ENCODE results near the gene SCFD2.
"Not testable (repeated sequence)": the region's sequence is repeated elsewhere in the genome, so short reads cannot be mapped to it uniquely, and the experiment has no call there.

SCFD2 gene

GRCh38 chr4:52996261-52997131 is 369.4 kb downstream of the SCFD2 start:
- DNase-seq (ENCODE audit: extremely low read depth in 1 of 2, low read depth in 1 of 2) = no peak

DNA sequence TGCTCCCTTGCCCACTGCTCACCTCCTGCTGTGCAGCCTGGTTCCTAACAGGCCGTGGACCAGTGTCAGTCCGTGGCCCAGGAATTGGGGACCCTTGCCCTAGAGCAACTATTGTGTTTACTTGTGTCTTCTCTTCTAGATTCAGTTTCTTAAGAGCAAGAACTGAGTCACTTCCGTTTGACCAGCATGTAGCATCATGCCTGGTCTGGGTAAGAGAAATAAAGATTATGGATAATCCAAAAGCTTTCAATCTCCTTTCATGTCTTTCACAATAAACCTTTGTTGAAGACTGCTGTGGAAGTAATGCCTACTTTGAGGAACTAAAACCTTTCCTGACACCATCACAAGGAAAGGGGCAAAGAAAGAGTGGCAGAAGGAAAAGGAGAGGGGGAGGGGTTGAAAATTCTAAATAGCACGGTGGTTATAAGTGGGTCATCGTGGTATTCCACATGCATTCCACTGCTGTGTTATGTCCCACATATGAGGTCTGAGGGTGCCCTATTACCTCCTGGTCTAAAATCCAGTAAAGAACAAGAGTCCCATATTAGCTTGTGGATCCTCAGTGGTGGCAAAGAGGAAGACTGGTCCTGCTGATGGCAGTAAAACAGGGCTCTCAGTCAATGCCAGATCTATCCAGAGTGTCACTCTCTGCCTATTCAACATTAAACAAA is 370.4 kb downstream of the SCFD2 start:
- no peak for DNase-seq (ENCODE audit: extremely low read depth in 1 of 2, low read depth in 1 of 2)

GRCh38 chr4:52994567-52994966 is 371.3 kb downstream of the SCFD2 start:
- no peak for DNase-seq (ENCODE audit: extremely low read depth in 1 of 2, low read depth in 1 of 2)

GRCh38 chr4:52993771-52994170 is 372.1 kb downstream of the SCFD2 start:
- DNase-seq (ENCODE audit: extremely low read depth in 1 of 2, low read depth in 1 of 2) = no peak

DNA sequence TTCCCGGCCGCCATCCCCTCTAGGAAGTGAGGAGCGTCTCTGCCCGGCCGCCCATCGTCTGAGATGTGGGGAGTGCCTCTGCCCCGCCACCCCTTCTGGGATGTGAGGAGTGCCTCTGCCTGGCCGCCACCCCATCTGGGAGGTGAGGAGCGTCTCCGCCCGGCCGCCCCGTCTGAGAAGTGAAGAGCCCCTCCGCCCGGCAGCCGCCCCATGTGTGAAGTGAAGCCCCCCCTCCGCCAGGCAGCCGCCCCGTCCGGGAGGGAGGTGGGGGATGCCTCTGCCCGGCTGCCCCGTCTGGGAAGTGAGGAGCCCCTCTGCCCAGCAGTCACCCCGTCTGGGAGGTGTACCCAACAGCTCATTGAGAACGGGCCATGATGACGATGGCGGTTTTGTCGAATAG is 373.3 kb downstream of the SCFD2 start:
- not testable (repeated sequence) for DNase-seq (ENCODE audit: extremely low read depth in 1 of 2, low read depth in 1 of 2)

- no peak for DNase-seq (ENCODE audit: extremely low read depth in 1 of 2, low read depth in 1 of 2)
Measured at GRCh38 chr4:52991472-52991871, 374.4 kb downstream of the SCFD2 start.

- no peak for DNase-seq (ENCODE audit: extremely low read depth in 1 of 2, low read depth in 1 of 2)
Measured at GRCh38 chr4:52990706-52991105, 375.2 kb downstream of the SCFD2 start.

- no peak for DNase-seq (ENCODE audit: extremely low read depth in 1 of 2, low read depth in 1 of 2)
Measured at GRCh38 chr4:52989865-52990264, 376.0 kb downstream of the SCFD2 start.

- no peak for DNase-seq (ENCODE audit: extremely low read depth in 1 of 2, low read depth in 1 of 2)
Measured at GRCh38 chr4:52987392-52988056, 378.3 kb downstream of the SCFD2 start.

- no peak for DNase-seq (ENCODE audit: extremely low read depth in 1 of 2, low read depth in 1 of 2)
Measured at GRCh38 chr4:52984462-52984881, 381.4 kb downstream of the SCFD2 start.

DNA sequence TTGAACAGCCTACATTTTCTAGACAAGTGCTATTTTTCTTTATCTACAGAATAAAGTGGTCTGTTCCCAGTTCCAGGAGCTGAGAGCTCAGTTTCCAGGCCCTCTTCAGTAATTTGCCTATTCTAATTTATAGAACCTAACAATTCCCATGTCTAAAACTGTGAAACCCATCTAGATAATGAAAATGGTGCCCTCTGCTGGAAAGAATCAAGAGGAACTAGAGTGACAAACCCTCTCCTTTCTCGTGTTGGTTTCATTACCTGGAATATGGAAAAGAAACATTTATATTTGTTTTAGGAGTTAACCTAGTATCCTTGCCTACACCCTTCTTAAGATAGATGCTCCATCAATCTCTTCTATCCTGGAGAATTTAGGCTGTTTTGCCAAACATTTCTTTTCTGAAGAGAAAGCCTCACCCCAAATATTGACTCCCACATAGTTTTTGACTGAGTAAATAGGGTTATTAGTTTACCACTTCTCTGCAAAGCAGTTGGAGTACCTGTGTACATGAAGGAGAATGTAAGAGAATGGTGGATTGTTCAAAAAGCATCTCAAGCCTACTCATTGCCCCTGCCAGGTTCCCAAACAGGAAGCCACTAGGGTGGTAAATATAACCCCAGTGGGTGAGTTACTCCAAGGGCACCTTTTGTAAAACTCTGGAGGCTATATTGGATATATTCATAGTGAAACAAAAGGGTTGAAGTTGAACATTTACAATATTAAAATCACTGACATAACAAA is 382.1 kb downstream of the SCFD2 start:
- no peak for DNase-seq (ENCODE audit: extremely low read depth in 1 of 2, low read depth in 1 of 2)

GRCh38 chr4:52982946-52983340 is 382.9 kb downstream of the SCFD2 start:
- DNase-seq (ENCODE audit: extremely low read depth in 1 of 2, low read depth in 1 of 2) = no peak

DNA sequence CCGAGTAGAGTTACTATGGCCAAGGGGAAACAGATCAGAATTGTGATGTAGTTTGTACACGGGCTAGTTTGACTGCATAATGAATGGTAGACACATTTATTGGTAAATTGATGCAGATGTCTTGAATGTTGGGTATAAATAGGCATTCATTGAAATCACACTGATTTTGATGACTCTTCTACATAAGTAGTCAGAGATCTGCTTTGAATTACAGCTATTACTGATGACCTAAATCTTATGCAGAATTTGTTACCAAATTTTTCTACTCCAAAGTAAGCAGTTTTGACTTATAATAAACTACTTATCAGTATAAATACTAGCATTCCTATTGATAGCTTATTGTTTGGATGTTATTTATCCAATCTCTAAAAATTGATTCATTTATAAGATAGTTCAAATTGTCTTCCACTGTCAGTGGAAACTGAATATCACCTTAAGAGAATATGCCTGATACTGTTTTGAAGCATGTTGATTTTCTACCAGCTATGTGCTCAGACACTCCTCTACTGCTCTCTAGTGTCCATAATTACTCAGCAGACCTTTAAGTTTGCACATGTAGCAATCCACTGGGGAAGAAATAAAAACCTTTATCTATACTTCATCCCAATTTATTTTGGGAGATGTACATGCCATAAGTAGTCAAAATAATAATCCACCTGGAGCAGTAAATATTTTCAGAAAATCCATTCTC is 383.5 kb downstream of the SCFD2 start:
- no peak for DNase-seq (ENCODE audit: extremely low read depth in 1 of 2, low read depth in 1 of 2)

DNA sequence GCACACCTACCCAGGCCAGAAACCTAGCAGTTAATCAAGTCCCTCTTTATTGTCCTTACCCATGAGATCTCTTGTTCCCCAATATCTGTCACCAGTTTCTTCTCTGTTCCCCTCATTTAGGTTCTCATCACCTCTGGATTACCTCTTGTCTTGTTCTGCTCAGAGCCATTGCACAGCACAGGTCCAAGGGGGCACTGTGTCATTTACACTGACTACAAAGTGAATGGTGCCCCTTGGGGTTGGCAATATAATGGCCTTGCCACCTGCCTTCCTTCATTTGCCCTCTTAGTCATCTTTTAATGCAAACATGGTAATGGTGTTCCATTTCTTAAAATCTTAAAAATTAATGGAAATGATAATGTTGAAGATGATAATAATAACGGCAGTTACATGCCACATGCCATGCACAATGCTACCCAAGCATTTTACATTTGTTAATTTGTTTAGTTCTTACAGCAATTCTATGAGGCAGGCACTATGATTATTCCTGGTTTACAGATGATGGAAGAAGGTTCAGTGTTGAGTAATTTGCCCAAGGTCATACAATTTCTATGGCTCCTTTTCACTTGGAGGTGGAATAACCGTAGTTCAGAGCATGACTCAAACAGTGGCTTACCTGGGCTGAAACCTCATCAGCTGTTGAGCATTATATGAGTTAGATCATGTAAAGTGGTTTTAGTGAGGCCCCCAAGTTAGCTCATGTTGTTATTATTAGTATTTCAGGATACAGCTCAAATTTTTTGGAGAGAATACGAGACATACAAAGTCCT is 385.9 kb downstream of the SCFD2 start:
- no peak for DNase-seq (ENCODE audit: extremely low read depth in 1 of 2, low read depth in 1 of 2)

DNA sequence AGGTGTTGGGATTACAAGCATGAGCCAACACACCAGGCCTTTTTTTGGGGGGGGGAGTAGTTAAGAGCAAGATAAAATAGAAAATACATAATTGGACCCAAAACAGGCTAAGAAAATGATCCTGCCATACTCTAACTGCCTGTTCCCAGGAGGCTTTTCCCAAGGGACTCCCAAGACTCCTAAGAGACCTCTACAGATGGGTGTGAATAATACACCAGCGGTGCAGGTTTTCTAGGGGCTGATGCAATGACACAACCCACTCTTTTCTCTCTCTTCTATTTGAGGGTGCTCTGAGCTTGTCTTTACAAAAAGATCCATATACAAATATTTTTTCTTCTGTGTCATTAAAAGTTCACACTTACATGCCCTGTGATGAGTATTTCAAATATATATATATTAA is 386.8 kb downstream of the SCFD2 start:
- no peak for DNase-seq (ENCODE audit: extremely low read depth in 1 of 2, low read depth in 1 of 2)

- no peak for DNase-seq (ENCODE audit: extremely low read depth in 1 of 2, low read depth in 1 of 2)
Measured at GRCh38 chr4:52977252-52977651, 388.6 kb downstream of the SCFD2 start.

- DNase-seq (ENCODE audit: extremely low read depth in 1 of 2, low read depth in 1 of 2) = no peak
Measured at GRCh38 chr4:52976523-52977230, 389.2 kb downstream of the SCFD2 start.

GRCh38 chr4:52968691-52969090 is 397.2 kb downstream of the SCFD2 start:
- no peak for DNase-seq (ENCODE audit: extremely low read depth in 1 of 2, low read depth in 1 of 2)

GRCh38 chr4:52968241-52968640 is 397.6 kb downstream of the SCFD2 start:
- no peak for DNase-seq (ENCODE audit: extremely low read depth in 1 of 2, low read depth in 1 of 2)
